ENCODE data around the gene HSD11B1. TPM values are rescaled to one million over a fixed set of nuclear protein-coding genes. Genes with fewer than 3 reads are reported as not detected.

The HSD11B1 gene
- total RNA-seq: 0.63 TPM in 1 of 3 replicates, not detected in the others

- no peak for DNase-seq (ENCODE audit: low spot score in 2 of 2, unreplicated experiment in 2 of 2)
- no peaks in the 10 kb centered on the region for H3K9me3 Mint-ChIP-seq
- H3K4me3 Mint-ChIP-seq: no peak within 1 kb of the TSS
- peaks cover 31% of the 10 kb centered on the region for H3K27me3 Mint-ChIP-seq (ENCODE audit: low read depth)
- no peaks in the 10 kb centered on the region for H3K36me3 Mint-ChIP-seq
- no peak within 1 kb of the TSS for H3K27ac Mint-ChIP-seq
- no peak for TF ChIP-seq CTCF (IDR thresholded peaks at IDR 0.05; ENCODE audit: unreplicated experiment)
- H3K4me1 Mint-ChIP-seq: peaks cover 13% of the 10 kb centered on the region
These were observed at the start of gene HSD11B1 for GRCh38 chr1:209704584-209704983. TSS of gene HSD11B1 (plus strand) at chr1:209704846. CDS start at chr1:209704943, 97 bp downstream.

GRCh38 chr1:209655411-209656231 lies 49.0 kb upstream of the HSD11B1 start:
- Mint-ChIP-seq H3K4me3 (no peak overlapping the region), H3K9me3 (no peaks in the 10 kb centered on the region), H3K4me1 (peaks cover 53% of the 10 kb centered on the region), H3K27me3 (ENCODE audit: low read depth) (no peaks in the 10 kb centered on the region), H3K36me3 (no peaks in the 10 kb centered on the region), H3K27ac (no peak overlapping the region)
- DNase-seq (ENCODE audit: low spot score in 2 of 2, unreplicated experiment in 2 of 2): no peak
- no peak for TF ChIP-seq CTCF (IDR thresholded peaks at IDR 0.05; ENCODE audit: unreplicated experiment)

GRCh38 chr1:209657140-209657879 lies 47.3 kb upstream of the HSD11B1 start:
- peaks cover 46% of the 10 kb centered on the region for H3K4me1 Mint-ChIP-seq
- H3K9me3 Mint-ChIP-seq: no peaks in the 10 kb centered on the region
- no peaks in the 10 kb centered on the region for H3K36me3 Mint-ChIP-seq
- no peaks in the 10 kb centered on the region for H3K27me3 Mint-ChIP-seq (ENCODE audit: low read depth)
- H3K4me3 Mint-ChIP-seq: no peak overlapping the region
- H3K27ac Mint-ChIP-seq: no peak overlapping the region
- no peak for TF ChIP-seq CTCF (IDR thresholded peaks at IDR 0.05; ENCODE audit: unreplicated experiment)
- DNase-seq (ENCODE audit: low spot score in 2 of 2, unreplicated experiment in 2 of 2): no peak

GRCh38 chr1:209657918-209658317 lies 46.7 kb upstream of the HSD11B1 start:
- no peaks in the 10 kb centered on the region for H3K36me3 Mint-ChIP-seq
- no peak overlapping the region for H3K27ac Mint-ChIP-seq
- H3K4me1 Mint-ChIP-seq: peaks cover 40% of the 10 kb centered on the region
- TF ChIP-seq CTCF (IDR thresholded peaks at IDR 0.05; ENCODE audit: unreplicated experiment): no peak
- no peaks in the 10 kb centered on the region for H3K9me3 Mint-ChIP-seq
- DNase-seq (ENCODE audit: low spot score in 2 of 2, unreplicated experiment in 2 of 2): no peak
- H3K27me3 Mint-ChIP-seq (ENCODE audit: low read depth): no peaks in the 10 kb centered on the region
- H3K4me3 Mint-ChIP-seq: no peak overlapping the region

- peak overlapping the region; percentile 15 for H3K27ac Mint-ChIP-seq
- no peak for TF ChIP-seq CTCF (IDR thresholded peaks at IDR 0.05; ENCODE audit: unreplicated experiment)
- H3K36me3 Mint-ChIP-seq: no peaks in the 10 kb centered on the region
- no peaks in the 10 kb centered on the region for H3K9me3 Mint-ChIP-seq
- peaks cover 20% of the 10 kb centered on the region for H3K4me1 Mint-ChIP-seq
- DNase-seq (ENCODE audit: low spot score in 2 of 2, unreplicated experiment in 2 of 2): no peak
- H3K4me3 Mint-ChIP-seq: no peak overlapping the region
- H3K27me3 Mint-ChIP-seq (ENCODE audit: low read depth): peaks cover 2% of the 10 kb centered on the region
These were observed 44.7 kb upstream of the HSD11B1 start for GRCh38 chr1:209659909-209660308.
